ENCODE data around the gene PHLPP1. TPM values are rescaled to one million over a fixed set of nuclear protein-coding genes. Genes with fewer than 3 reads are reported as not detected.

The PHLPP1 gene
- total and polyA plus RNA-seq, 12 donors, result 13.8 to 61.6 (median 37.8) TPM

DNA sequence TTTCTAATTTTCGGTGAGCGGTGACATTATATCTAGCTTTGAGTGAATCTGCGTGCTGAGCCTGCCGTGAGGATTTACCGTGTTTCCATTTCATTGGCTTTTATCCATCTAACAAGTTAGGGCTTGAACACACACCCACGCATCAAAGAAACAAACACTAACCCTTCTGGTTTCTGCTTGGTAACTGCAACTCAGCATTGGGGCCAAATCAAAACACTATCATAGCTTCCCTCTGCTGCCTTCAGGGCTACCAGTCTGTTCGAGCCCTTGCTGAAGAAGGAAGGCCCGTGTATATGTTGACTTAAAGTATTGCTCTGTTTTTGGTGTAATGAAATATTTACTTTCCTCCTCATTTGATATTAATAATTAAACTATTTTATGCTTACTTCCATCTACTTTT is 227.2 kb downstream of the PHLPP1 start:
- no peak overlapping the region for H3K27ac ChIP-seq
- DNase-seq, result no peak
- peaks cover 4 to 24% of the 10 kb centered on the region in 2 donors for H3K4me1 ChIP-seq (replicated peaks in 1 of 2)
- no peak overlapping the region for H3K4me3 ChIP-seq
- no peak for TF ChIP-seq POLR2A (IDR thresholded peaks at IDR 0.05)
- TF ChIP-seq, protein P1, sequence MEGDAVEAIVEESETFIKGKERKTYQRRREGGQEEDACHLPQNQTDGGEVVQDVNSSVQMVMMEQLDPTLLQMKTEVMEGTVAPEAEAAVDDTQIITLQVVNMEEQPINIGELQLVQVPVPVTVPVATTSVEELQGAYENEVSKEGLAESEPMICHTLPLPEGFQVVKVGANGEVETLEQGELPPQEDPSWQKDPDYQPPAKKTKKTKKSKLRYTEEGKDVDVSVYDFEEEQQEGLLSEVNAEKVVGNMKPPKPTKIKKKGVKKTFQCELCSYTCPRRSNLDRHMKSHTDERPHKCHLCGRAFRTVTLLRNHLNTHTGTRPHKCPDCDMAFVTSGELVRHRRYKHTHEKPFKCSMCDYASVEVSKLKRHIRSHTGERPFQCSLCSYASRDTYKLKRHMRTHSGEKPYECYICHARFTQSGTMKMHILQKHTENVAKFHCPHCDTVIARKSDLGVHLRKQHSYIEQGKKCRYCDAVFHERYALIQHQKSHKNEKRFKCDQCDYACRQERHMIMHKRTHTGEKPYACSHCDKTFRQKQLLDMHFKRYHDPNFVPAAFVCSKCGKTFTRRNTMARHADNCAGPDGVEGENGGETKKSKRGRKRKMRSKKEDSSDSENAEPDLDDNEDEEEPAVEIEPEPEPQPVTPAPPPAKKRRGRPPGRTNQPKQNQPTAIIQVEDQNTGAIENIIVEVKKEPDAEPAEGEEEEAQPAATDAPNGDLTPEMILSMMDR (IDR thresholded peaks at IDR 0.05), result no peak
- intact Hi-C loops (cut with DNase I), result no loop called here
- no peaks in the 10 kb centered on the region for H3K27me3 ChIP-seq
- WGBS, 4 donors, result 96 to 98% (median 97%) methylated on average over 8 of the region's 8 CpGs
- H3K36me3 ChIP-seq (replicated peaks in 1 of 2), result peaks cover 0 to 12% of the 10 kb centered on the region in 2 donors
- H3K9me3 ChIP-seq (replicated peaks in 1 of 3), result no peaks in the 10 kb centered on the region

DNA sequence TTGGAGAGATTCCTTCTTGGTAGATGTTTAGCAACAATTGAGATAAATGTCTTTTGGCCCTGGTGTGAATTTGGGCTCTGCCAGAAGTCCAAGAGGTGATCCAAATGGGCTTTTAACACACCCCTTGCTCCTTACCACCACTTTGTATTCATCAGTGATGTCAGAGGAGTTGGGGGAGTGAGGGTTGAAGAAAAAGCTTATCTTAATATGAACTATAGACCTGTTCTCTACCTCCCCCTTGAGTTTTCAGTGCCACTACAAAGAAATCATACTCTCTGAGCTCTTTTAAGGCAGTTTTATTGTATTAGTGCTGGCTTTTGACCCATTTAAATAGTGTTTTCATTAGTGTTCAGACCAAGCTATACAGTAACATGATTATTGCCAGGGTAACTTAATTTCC is 229.1 kb downstream of the PHLPP1 start:
- TF ChIP-seq, protein P1 (IDR thresholded peaks at IDR 0.05), result no peak
- no peak for TF ChIP-seq POLR2A (IDR thresholded peaks at IDR 0.05)
- H3K9me3 ChIP-seq (replicated peaks in 1 of 3), result no peaks in the 10 kb centered on the region
- DNase-seq, result no peak
- H3K27ac ChIP-seq, result no peak overlapping the region
- peaks cover 0 to 12% of the 10 kb centered on the region in 2 donors for H3K36me3 ChIP-seq (replicated peaks in 1 of 2)
- no peaks in the 10 kb centered on the region for H3K27me3 ChIP-seq
- intact Hi-C loops (cut with DNase I), result no loop called here
- peaks cover 0 to 6% of the 10 kb centered on the region in 2 donors for H3K4me1 ChIP-seq (replicated peaks in 1 of 2)
- H3K4me3 ChIP-seq, result no peak overlapping the region

DNA sequence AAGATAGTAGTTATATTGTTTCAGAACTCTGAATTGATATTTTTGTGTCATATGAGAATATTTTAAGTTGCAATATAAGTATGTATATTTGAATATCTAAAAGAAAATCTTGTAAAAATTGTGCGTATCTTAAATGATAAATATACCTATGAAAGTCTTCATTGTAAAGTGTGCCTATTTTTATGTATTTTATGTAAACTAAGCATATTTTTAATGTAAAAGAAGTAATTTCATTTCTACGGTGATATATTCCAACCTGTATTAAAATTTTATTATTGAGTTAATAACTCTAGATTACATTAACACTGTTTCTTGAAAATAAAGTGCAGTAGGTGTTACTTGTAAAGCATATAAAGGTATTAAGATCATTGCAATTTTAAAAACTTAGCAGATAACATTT is 233.4 kb downstream of the PHLPP1 start:
- H3K4me1 ChIP-seq (replicated peaks in 1 of 2), result peaks cover 0 to 5% of the 10 kb centered on the region in 2 donors
- no peaks in the 10 kb centered on the region for H3K27me3 ChIP-seq
- no peak overlapping the region for H3K4me3 ChIP-seq
- no peaks in the 10 kb centered on the region for H3K9me3 ChIP-seq (replicated peaks in 1 of 3)
- H3K27ac ChIP-seq, result no peak overlapping the region
- TF ChIP-seq, protein P1 (IDR thresholded peaks at IDR 0.05), result no peak
- no peak for TF ChIP-seq POLR2A (IDR thresholded peaks at IDR 0.05)
- H3K36me3 ChIP-seq (replicated peaks in 1 of 2), result peaks cover 0 to 12% of the 10 kb centered on the region in 2 donors
- intact Hi-C loops (cut with DNase I), result no loop called here
- no peak for DNase-seq
- 93 to 99% (median 96%) methylated on average over 2 of the region's 2 CpGs for WGBS, 4 donors

DNA sequence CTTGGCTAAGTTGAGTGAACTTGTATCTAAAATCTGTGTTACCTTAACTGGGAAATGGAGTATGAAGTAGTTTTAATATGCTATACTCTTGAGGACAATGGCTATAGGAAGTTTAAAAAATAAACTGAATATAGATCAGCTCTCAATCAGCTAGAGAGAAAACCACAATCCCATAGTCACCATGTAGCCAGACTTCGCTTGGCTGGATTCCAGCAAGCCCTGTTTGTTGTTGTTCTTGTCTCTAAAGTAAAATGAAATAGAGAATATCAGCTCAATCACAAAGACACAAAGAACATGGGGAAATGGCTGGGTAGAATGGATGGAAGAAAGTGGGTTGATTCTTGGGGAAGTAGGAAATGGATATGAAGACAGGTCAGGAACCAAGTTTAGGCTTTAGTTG is 234.9 kb downstream of the PHLPP1 start:
- TF ChIP-seq, protein P1 (IDR thresholded peaks at IDR 0.05), result no peak
- TF ChIP-seq POLR2A (IDR thresholded peaks at IDR 0.05), result no peak
- Histone ChIP-seq H3K4me3 (no peak overlapping the region), H3K4me1 (replicated peaks in 1 of 2) (peaks cover 0 to 8% of the 10 kb centered on the region in 2 donors), H3K36me3 (replicated peaks in 1 of 2) (peaks cover 0 to 11% of the 10 kb centered on the region in 2 donors), H3K27ac (peak overlapping the region in 1 of 5 donors; percentile 4), H3K9me3 (replicated peaks in 1 of 3) (no peaks in the 10 kb centered on the region), H3K27me3 (no peaks in the 10 kb centered on the region)
- intact Hi-C loops (cut with DNase I), result no loop called here
- no peak for DNase-seq
- WGBS, 4 donors, result 84 to 94% (median 88%) methylated on average over 1 of the region's 1 CpG
